DMS114 treated with DMSO at 0.1 percent for 48 hours (cell line): Measurements from ENCODE around the gene FBXW4.
"Not testable (repeated sequence)": the region's sequence is repeated elsewhere in the genome, so short reads cannot be mapped to it uniquely, and the experiment has no call there.

Experiments
- DNase-seq: peaks from one replicate; lab custom pipeline; 2025; ENCODE audit not compliant: unreplicated experiment; lab: John Stamatoyannopoulos, UW

FBXW4 gene

DNA sequence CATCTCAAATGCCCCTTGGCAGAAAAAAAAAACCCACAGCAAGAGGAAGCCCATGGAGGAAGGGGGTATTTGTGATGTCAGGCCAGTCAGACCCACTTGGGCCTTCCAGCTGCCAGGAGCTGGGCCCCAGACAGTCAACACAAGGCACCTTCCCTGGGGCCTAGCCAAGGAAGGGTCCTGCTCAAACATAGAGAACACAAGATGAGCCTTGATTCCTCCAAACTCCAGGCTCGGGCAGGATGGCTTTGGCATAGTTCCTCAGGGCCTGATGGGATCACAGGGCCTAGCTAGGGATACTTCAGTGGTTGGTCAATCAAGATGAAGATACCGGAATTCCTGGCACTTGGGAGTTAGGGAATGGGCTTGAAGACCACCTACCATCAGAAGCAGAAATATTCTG, 76.1 kb downstream of the FBXW4 start:
- no peak for DNase-seq

DNA sequence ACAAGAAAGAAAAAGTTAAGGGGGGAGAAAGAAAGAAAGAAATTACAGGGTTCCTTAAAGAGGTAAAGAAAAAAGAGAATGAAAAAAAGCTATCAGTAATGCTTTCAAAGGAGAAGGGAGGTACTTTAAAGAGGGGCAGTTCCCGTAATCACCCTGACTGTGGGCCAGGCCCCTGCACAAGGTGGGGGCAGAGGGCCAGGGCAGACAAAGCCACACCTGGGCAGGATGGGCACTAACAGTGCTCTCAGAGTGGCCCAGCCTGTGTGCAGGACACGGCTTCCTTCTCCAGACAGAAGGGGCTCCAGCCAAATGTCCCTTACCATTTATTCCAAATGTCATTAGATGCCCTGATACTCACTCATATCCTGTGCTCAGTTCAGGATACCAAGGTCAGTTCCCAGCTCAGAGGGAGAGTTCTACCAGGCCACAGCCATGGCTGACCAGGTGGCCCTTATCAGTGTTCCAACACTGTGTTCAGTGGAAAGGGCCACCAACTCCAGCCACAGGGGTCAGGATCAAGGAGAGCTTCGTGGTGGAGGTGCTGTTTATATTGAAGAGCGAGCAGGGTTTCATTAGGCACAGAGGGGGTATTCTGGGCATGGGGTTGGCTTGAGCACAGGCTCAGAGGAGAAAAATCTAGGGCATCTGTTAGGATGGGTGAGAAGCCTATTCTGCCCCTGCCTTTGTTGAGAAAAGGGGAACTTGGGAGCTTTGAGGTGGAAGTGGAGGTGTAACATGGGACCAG, 77.0 kb downstream of the FBXW4 start:
- no peak for DNase-seq

DNA sequence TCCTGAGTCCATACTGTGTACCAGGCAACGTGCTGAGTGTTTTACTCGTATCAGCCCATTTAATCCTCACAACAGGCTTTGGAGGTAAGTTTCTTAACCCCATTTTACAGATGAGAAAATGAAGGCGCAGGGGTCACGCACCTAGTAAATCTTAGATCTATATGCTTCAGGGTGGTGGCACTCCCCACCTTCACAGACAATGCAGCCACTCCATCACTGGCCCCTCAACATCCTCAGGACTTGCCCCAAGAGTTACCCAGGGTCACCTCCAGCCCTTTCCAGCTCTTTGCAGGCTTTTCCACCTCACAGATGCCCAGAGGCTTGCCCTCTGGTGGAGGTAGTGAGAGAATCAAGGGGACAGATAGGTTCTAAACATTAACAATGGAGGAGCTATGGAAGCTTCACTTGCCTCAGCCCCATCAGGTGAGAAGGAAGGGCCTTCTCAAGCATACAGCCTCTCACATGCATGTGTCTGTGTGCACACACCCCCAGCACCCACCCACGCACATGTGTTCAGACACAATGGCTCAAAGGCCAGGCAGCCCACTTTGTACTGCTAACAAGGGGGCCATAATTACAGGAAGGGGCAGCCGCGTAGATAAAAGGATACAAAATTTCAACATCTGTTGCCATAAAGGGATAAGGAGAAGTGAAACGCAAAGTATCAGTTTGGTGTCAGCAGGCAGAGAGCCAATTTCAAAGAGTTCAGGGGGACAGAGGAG, 77.7 kb downstream of the FBXW4 start:
- DNase-seq = no peak

DNA sequence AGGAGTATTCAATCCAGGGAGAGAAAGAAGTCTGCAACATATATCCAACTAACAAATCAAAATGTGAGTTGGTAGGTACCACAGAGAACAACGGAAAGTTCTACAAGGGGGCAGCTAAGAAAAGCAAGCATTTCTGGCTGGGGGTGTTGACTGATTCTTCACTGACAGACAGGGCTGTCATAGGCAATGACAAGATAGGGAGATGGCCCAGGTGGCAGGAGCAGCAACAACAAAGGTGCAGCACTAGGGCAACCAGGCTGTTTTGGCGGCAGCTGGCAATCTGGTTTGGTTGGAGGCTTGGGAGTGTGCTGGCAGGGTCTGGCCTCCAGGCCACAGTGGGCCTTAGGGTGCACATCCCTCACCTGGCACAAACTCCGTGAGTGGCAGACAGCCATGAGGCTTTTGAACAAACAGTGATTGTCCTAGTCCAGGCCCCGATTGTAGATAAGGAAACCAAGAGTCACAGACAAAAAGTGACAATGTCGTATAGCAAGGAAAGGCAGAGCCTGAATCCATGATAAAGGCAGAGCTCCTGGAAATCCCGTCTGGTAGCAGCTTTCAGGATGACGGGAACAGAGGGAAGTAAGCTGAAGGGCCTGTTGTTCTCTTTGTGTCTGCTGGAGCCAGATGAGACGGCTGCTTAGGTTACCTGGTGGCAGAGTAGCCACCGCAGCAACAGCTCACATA, 78.4 kb downstream of the FBXW4 start:
- no peak for DNase-seq

DNA sequence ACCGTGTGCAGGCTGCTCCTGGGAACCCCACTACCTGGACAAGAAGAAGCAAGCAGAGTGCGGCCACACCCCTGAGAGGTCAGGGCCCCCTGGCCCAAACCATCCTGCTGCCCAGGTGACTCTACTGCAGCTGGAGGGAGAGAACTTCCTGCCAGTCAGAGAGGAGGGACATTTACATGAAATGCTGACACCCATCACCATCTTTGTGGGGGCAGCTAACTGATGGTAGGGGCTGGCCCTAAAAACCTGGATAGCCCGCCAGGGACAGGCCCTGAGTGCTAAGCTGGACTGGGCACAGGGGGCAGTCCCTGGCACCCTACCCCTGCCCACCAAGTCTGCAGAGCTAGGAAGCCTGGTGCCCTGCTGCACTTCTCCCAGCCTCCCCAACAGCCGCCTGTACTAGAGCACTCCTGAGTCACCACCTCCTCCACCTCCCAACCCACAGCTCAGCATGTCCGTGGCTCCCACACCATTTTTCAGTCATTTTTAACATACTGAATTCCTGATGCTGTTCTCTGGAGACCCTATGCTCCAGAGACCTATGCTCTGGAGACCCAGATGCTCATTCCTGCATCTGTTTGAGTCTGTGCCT, 79.3 kb downstream of the FBXW4 start:
- DNase-seq = no peak

DNA sequence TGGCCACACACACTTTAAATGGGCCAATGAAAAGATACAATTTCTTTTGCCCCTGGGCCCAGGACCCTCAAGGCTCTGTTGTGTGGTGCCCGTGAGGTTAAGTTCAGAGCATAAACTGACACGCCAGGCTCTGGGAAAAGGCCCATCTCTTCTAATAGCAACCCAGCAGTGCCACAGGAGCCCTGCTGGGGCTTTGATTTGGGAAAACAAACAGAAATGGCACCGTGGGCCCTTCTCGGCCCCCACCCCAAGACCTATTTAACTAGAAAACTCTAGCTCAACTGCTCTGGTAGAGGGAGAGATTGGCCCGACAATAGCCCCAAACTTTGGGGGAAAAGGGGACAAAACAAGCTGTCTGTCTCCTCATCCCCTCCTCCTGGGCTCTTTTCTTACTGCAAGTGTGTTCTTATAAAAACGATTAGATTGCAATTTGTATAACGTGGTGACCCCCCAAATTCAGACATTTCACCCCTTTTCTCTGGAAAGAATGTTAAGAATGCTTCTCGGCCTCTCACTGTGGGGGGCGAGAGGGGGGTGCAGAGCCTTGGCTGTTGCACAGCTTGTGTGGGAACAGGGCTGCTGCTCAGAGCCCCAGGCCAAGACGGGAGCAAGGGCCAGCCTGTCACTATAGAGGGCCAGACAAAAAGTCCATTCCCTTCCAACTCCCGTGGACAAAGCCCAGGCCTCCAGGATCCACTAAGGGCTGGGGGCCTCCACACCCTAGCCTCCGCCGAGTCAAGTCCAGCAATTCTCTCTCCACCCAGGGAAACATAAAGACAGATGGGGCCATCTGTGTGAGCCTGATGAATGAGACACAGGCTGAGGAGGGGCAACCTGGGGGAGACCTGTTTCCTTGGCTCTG, 80.1 kb downstream of the FBXW4 start:
- no peak for DNase-seq

DNA sequence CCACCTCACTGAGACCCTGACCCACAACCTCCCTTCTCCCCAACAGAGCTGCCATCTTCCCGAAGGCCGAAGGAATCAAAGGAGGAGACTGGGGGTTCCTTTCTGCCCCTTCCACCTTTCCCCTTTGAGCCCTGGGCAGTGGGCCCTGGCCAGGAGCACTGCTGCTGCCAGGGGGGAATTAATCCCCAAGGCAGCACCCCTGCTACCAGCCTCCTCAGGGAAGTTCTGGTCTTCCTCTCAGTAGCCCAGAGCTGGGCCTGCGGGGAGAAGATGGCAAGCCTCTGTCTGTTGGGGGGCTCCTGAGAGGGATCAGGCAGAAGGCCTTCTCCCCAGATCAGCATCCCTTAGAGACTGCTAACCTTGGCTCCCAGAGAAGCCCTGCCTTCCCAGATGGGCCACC, 81.3 kb downstream of the FBXW4 start:
- DNase-seq = no peak

DNA sequence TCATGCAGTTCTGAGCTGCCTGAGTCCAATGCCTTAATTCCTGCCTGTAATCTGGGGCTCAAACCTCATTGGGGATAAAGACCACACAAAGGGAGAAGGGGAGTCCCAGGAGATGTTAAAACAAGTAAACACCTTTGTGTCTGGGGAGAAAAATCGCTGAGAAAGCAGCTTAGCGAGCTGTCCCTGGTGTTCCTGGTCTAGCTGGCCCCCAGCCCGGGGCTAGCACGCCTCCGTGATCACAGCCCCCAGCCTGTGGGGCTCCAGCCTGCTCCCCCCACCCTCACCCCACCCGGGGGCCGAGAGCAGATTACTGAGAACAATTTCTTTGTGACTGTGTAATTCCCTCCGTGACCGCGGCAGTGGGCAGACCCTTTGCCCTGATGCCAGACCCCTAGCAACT, 82.1 kb downstream of the FBXW4 start:
- no peak for DNase-seq

DNA sequence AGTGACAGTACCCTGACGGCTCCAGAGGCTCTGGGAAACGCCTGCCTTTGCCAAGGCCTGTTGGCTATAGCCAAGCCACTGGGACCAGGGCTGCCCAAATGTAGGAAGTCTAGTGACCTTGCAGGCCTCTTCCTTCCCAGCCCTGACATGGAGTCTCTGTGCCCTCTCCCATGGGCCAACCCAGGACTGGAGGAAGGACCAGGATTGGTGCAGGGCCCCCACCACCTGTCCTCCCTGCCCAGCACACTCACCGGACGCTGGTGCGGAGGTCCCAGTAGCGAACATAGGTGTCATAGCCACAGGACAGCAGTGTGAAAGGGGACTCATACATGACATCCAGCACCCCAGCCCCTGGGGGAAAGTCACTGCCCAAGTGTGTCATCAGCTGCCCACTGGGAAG, 82.9 kb downstream of the FBXW4 start:
- no peak for DNase-seq

DNA sequence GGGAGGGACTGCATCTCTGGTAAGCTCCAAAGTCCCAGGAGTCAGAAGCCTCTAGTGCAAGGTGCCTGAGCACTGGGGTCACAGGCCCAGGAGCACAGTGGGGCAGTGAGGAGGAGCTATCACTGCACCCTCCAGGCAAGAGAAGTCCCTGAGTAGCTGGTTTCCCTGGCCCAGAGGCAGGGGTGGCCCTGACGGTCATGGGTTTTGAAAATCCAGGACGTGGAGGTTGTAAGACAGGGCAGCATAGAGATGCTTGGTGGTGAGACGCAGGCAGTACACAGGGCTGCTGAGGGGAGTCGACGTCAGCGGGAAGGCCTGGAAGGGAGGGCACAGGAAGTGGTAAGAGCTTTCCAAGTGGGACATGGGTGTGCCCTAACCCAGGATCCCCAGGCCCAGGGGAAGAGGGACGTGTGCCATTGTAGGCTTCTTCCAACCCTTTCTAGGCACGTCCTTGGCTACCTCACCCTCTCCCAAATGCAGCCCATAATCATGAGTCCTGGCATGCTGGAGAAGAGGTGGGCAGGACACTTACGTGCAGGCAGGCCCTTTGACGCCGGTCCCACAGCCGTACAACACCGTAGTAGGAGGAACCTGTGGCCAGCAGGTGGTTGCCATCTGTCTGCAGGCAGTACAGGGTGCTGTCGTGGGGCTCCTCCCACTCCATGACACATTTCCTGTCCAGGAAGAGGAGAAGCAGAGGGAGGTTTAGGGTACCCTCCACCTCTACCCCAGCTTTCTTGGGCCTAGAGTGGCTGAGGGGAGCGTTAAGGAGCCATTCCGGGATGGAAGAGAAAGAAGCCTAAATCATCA, 83.7 kb downstream of the FBXW4 start:
- DNase-seq = no peak

DNA sequence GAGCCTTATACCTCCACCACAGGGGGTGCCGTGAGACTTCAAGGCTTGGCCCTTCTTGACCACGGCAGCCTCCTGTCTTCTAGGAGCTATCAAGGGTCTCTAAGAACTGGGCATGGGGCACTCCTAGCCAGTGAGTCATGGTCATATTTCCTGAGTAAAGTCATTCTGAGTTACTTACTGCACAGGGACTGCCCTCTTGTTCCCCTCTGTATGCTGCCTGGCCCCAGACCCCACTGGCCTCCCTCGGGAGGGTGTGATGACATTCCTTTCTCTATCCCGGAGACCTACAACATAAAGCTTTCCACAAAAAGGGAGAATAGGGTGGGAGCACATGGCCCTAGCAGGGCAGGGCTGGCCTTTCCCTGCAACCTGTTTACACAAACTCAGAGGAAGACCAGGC, 85.5 kb downstream of the FBXW4 start:
- no peak for DNase-seq

DNA sequence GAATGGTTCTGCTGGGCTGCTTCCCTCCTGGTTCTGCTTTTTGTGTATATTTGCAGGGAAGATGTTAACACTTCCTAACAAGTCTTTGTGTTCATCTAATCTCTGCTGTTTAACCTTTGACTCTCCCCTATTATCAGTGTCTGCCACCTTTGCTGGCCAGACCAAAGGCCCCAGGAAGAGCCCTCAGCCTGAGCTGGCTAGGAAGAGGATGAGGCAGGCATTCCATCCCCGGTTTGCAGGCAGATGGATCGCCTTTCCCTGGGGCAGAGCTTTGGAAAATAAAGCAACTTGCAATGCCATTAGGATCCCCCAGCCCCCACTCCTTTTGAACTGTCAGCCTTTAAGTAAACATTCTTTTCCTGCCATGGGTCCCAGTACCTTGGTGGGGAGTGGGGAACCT, 87.8 kb downstream of the FBXW4 start:
- no peak for DNase-seq

DNA sequence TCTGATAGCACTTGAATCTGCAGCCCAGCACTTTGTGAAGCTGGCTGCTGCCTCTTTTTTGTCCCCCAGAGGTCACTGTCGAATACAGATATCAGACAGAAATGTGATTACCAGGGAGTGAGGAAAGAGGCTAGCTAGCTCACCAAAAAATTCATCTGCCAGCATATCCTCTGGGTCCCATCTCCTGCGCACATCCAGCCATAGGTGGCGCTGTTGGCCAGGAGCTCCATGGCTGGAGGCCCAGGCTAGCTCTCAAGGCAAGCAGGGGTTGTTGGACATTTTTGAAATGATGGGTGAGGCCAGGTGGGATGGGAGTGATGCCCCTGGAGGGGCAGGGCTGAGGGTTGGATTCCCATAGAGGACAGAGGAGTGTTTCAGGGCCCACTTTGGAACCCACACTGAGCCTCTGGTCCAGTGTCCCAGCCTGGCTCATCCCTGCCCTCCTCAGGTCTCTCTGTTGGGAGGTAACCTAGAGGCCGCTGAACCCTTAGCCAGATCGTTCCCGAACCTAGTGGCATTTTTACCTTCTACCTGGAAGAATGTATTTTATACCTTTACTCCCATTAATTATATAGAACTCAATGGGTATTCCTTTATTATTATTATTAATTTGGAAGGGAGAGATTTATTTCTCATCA, 92.1 kb downstream of the FBXW4 start:
- peak; percentile 60 for DNase-seq

DNA sequence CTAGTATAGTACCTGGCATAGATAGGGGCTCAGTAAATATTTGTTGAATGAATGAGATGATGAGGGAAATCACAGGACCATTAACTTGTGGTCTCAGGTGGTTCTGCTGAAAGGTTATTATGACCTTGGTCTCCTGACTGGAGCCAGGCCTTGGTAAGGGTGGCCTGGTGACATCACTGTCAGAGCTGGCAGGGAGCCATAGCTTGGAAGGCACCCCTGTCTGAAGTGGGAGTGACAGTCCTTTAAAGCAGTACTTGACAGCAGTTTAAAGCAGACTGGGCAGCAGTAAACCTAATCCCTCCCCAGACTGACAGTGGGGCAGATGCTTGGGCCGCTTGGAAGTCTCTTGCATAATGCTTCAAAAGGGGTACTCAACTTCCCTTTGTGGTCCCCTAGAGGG, 93.4 kb downstream of the FBXW4 start:
- DNase-seq = no peak

DNA sequence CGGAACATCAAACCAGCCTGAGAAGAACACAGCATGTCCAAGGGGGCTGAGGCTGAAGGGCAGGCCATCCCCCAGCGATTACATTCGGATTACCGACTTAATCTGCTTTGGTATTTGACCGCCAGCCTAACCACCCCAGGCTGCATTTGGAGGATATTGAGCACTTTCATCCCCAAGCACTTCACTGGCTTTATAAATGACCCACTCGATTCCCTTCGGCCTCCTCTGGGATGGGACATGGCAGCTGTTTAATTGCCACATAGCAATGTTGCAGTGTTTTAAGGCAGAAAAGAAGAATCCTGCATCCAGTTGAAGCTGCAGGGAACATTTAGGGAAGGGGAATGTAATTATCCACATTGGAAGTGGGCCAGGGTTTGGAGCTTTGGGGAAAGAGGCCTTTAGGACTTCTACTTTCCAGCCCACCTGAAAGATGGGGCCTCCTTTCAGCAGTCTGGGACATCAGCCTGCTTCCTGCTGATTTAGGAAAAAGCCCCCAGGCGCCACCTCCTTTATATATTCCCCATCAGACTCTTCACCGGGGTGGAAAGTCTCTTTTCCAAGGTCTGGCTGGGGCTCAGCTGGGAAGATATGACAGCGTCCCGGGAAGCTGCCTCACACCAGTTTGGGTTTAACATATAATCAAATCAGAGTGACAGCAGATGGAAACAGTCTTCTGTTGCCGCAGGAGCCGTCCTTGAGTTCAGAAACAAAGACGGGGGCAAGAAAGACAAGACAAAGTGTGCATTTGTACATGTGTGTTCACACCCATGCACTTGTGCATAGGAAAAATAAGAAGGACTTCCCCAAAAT, 97.7 kb downstream of the FBXW4 start:
- no peak for DNase-seq

DNA sequence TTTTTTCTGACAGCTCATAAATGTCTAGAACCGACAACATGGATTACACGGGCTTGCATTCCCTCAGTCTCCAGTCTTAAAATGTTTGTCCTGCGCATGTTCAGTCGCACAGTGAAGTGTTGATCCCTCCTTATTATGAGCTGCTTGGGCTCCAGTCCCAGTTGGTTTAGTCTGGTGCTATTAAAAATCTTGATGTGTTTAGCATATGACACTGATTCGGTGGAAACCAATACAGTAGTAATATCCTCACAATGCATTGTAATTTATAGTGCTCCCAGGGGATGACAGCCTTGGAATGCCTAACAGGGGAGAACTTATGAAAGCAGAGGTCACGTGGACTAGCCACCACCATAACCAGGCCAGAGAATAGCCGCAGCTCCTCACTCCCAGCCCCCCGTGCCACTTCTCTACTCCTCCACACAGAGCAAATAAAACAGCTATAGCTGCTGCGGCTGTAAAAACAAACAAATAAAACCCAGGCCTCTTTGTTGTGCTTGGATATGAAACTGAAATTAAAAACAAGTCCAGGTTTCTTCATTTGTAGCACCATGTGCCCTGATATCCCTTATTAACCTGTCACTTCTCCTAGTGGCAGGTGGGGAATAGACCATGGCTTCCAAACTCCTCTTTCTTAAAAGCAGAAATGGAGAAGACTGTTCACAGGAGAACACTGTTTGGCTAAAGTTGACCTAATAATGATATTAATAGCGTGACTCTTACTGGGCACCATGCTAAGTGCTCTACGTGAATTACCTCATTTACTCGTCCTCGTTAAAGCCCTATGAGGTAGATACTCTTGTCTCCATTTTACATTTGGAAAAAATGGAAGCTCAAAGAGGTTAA, 99.2 kb downstream of the FBXW4 start:
- DNase-seq = no peak

DNA sequence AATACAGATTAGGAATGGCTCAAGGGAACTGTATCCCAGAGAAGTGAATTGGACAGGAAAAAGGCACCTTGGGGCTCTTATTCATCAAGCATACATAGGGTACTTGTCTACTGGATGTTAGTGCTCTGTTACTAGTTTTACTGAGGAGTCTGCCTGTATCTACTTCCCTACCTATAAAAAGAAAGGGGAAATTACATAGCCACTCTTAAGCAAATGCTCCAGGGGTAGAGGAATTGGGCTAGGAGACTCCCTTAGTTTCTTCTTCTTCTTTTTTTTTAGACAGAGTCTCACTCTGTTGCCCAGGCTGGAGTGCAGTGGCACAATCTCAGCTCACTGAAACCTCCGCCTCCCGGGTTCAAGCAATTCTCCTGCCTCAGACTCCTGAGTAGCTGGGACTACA, 101.6 kb downstream of the FBXW4 start:
- DNase-seq = not testable (repeated sequence)

DNA sequence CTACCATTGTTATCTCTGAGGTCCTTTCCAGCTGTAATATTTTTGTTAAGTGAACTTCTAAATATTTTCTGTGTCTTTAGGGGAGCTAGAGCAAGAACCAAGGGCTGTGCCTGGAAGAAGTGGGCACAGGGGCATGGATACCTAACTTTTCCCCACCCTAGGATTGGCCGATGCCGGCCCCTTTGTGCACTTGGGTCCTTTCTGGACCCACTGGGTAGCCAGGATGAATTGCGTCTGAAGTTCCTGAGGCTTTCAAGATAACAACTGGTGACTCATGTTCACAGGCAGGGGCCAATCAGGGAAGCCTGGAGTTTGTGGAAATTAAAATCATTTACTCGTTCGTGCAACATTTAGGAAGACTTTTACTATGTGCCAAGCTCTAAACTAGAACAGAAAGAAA, 106.1 kb downstream of the FBXW4 start:
- DNase-seq = no peak
